Neural cell (in vitro differentiated cells): ENCODE results near the gene STRN3.
"Not testable (repeated sequence)": the region's sequence is repeated elsewhere in the genome, so short reads cannot be mapped to it uniquely, and the experiment has no call there.

Experiments
- EP300 ChIP-seq: fragments of 450-650 bp; conservative IDR thresholded peaks from 2 replicates; pipeline ENCODE4 v1.6.1; 2014; ENCODE audit warnings: antibody characterized with exemption, mild to moderate bottlenecking, moderate library complexity; ENCODE audit not compliant: poor library complexity, severe bottlenecking
- EZH2 ChIP-seq: fragments of 200-600, 300-800 bp; shearing (Covaris generic), sonication (generic); IDR thresholded peaks from 2 replicates; pipeline ENCODE4 v1.6.1; 2014; ENCODE audit warnings: antibody characterized with exemption, low read length, borderline replicate concordance, mild to moderate bottlenecking; ENCODE audit not compliant: insufficient read depth, poor library complexity, severe bottlenecking
- MXI1 ChIP-seq: fragments of 450-650 bp; conservative IDR thresholded peaks from 2 replicates; pipeline ENCODE4 v1.6.1; 2014; ENCODE audit warnings: antibody characterized with exemption, mild to moderate bottlenecking; ENCODE audit not compliant: poor library complexity, severe bottlenecking
- POLR2AphosphoS5 ChIP-seq: IDR thresholded peaks from 2 replicates; pipeline ENCODE4 v1.6.1; 2012
- TAF1 ChIP-seq: IDR thresholded peaks from 2 replicates; pipeline ENCODE4 v1.6.1; 2012; ENCODE audit warnings: low read depth
- TF ChIP-seq, protein P1 (sequence below): fragments of 450-650 bp; IDR thresholded peaks from 2 replicates; pipeline ENCODE4 v1.5.1; 2014; ENCODE audit warnings: antibody characterized with exemption, mild to moderate bottlenecking, moderate library complexity; ENCODE audit not compliant: poor library complexity, severe bottlenecking

DNA sequence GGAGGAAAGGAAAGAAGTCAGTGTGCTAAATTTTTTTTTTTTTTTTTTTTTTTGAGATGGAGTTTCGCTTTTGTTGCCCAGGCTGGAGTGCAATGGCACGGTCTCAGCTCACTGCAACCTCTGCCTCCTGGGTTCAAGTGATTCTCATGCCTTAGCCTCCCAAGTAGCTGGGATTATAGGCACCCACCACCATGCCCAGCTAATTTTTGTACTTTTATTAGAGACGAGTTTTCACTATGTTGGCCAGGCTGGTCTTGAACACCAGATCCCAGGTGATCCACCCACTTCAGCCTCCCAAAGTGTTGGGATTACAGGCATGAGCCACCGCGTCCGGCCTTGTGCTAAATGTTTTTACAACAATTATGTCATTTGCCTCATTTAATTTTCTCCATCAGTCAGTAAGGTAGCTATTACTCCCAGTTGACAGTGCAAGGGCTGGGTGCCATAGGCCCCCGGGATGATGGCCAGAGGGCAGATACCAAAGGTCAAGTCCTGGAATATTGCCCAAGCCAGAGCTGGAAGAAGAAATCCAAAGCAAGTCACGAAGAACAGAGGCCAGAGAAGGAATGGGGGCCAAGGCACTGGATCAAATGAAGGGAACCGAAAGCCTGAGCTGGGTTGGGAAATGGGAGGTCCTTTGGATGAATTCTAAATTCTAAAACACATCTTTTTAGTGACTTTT lies 26.9 kb upstream of the STRN3 start:
- TF ChIP-seq, protein P1, sequence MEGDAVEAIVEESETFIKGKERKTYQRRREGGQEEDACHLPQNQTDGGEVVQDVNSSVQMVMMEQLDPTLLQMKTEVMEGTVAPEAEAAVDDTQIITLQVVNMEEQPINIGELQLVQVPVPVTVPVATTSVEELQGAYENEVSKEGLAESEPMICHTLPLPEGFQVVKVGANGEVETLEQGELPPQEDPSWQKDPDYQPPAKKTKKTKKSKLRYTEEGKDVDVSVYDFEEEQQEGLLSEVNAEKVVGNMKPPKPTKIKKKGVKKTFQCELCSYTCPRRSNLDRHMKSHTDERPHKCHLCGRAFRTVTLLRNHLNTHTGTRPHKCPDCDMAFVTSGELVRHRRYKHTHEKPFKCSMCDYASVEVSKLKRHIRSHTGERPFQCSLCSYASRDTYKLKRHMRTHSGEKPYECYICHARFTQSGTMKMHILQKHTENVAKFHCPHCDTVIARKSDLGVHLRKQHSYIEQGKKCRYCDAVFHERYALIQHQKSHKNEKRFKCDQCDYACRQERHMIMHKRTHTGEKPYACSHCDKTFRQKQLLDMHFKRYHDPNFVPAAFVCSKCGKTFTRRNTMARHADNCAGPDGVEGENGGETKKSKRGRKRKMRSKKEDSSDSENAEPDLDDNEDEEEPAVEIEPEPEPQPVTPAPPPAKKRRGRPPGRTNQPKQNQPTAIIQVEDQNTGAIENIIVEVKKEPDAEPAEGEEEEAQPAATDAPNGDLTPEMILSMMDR, result not testable (repeated sequence)
- TF ChIP-seq MXI1, EP300, EZH2, TAF1, POLR2AphosphoS5: not testable (repeated sequence)
